K562 (cell line): ENCODE results near the gene C10orf95. TPM values are rescaled to one million over a fixed set of nuclear protein-coding genes. Genes with fewer than 3 reads are reported as not detected.
A peak's percentile ranks its signal among the peaks of the same experiment; 100 is the strongest.

Source experiments
- ATAC-seq: fragments of 200-7000 bp; cut with Tn5 transposase; 3 replicates; pipeline ENCODE4 v1.9.1; 2020; ENCODE audit warnings: moderate library complexity
- BruUV-seq: library from RNA; stranded (reverse); fragments of 400-500 nt; replicated peaks from 2 replicates; lab custom pipeline; 2021; lab: Mats Ljungman, UMichigan
- CTCF ChIA-PET: fragments of 300-600 bp; formaldehyde crosslinking; extraction: SDS; loops from one replicate; lab custom pipeline; 2021; ENCODE audit warnings: low intra/inter-chr PET ratio; lab: Yijun Ruan, JAX
- POLR2A ChIA-PET: fragments of 300-600, 350-650 bp; sonication (Branson Sonifier 250); formaldehyde crosslinking; extraction: SDS; loops from one replicate; lab custom pipeline; 2021; ENCODE audit warnings: antibody characterized with exemption, inconsistent platforms; lab: Yijun Ruan, JAX
- DNase-seq, 4 experiments: peaks; one replicate each; pipeline versions ENCODE4 v3.0.0 to v3.0.0-alpha.2; 2011 to 2018; ENCODE audit warnings: low spot score in 3 of 4, mixed read lengths in 3 of 4; ENCODE audit errors: extremely low read depth in 1 of 4
- FAIRE-seq: peaks from 2 replicates; lab custom pipeline; 2011; peaks lifted over from hg19 to GRCh38; lab: Jason Lieb, UNC
- H2AFZ ChIP-seq: 2 replicates; pipeline ENCODE4 v1.6.0; 2011; ENCODE audit warnings: low read depth, low read length, control low read depth, inconsistent platforms
- H3K27ac ChIP-seq: fragments of 200-600 bp; 3 replicates; pipeline ENCODE4 v1.8.0; 2011; ENCODE audit warnings: low read depth, mild to moderate bottlenecking, control low read depth, inconsistent platforms, low read length, moderate library complexity, mixed read lengths; ENCODE audit errors: extremely low read depth
- H3K27me3 ChIP-seq, 2 experiments: fragments of 300-600 bp in 1 of 2; 2 replicates in 1 of 2; 3 replicates in 1 of 2; pipeline versions ENCODE4 v1.6.0 to v1.8.0; 2011; ENCODE audit warnings: inconsistent platforms in 2 of 2, low read length in 2 of 2, mild to moderate bottlenecking in 1 of 2, mixed read lengths in 1 of 2, moderate library complexity in 1 of 2; ENCODE audit not compliant: control insufficient read depth in 2 of 2, insufficient read depth in 2 of 2
- H3K36me3 ChIP-seq: fragments of 300-600 bp; 3 replicates; pipeline ENCODE4 v1.8.0; 2011; ENCODE audit warnings: mild to moderate bottlenecking, low read length, inconsistent platforms; ENCODE audit not compliant: control insufficient read depth, insufficient read depth
- H3K4me1 ChIP-seq, 2 experiments: fragments of 200-600 bp in 1 of 2; replicated peaks in 1 of 2; 2 replicates in 1 of 2; 3 replicates in 1 of 2; pipeline versions ENCODE4 v1.5.1 to v1.8.0; 2011; ENCODE audit warnings: inconsistent platforms in 2 of 2, low read length in 2 of 2, mild to moderate bottlenecking in 1 of 2, mixed read lengths in 1 of 2, moderate library complexity in 1 of 2; ENCODE audit not compliant: control insufficient read depth in 2 of 2, insufficient read depth in 2 of 2
- H3K4me2 ChIP-seq: 2 replicates; pipeline ENCODE4 v1.6.1; 2011; ENCODE audit warnings: low read length, control low read depth, inconsistent platforms, mixed read lengths; ENCODE audit not compliant: insufficient read depth
- H3K4me3 ChIP-seq: fragments of 200-600 bp; sonication (generic), shearing (Covaris generic); 2 replicates; pipeline ENCODE4 v1.5.1; 2016; ENCODE audit warnings: control low read depth, inconsistent platforms
- H3K79me2 ChIP-seq: fragments of 200-600 bp; 3 replicates; pipeline ENCODE4 v1.8.0; 2011; ENCODE audit warnings: low read length, inconsistent platforms; ENCODE audit not compliant: control insufficient read depth, insufficient read depth
- H3K9ac ChIP-seq, 2 experiments: 2 replicates each; pipeline versions ENCODE4 v1.6.0 to v1.6.1; 2011; ENCODE audit warnings: low read depth in 2 of 2, low read length in 2 of 2, control low read depth in 1 of 2, inconsistent platforms in 1 of 2, mild to moderate bottlenecking in 1 of 2, mixed read lengths in 1 of 2; ENCODE audit not compliant: insufficient read depth in 1 of 2
- H3K9me1 ChIP-seq: one replicate; pipeline ENCODE4 v1.6.0; 2011; ENCODE audit warnings: inconsistent platforms, mild to moderate bottlenecking, low read length, moderate library complexity; ENCODE audit not compliant: control insufficient read depth, insufficient read depth
- H3K9me3 ChIP-seq: replicated peaks from 2 replicates; pipeline ENCODE4 v1.5.1; 2011; ENCODE audit warnings: low read depth, low read length, inconsistent platforms; ENCODE audit not compliant: control insufficient read depth, insufficient read depth
- H4K20me1 ChIP-seq: replicated peaks from 2 replicates; pipeline ENCODE4 v1.6.1; 2011; ENCODE audit warnings: low read length, inconsistent platforms, mixed read lengths; ENCODE audit not compliant: control insufficient read depth, insufficient read depth
- ATF1 ChIP-seq, 2 experiments: fragments of 450-650 bp in 1 of 2; IDR thresholded peaks; 2 replicates each; pipeline ENCODE4 v1.6.1; 2016; ENCODE audit warnings: missing compliant biosample characterization in 1 of 2, missing genetic modification characterization in 1 of 2
- C11orf30 ChIP-seq: fragments of 450-650 bp; IDR thresholded peaks from 2 replicates; pipeline ENCODE4 v1.6.1; 2016; ENCODE audit warnings: low read depth, mild to moderate bottlenecking
- DACH1 ChIP-seq: fragments of 450-650 bp; IDR thresholded peaks from 2 replicates; pipeline ENCODE4 v1.6.1; 2018; ENCODE audit not compliant: partially characterized antibody
- DPF2 ChIP-seq: fragments of 450-650 bp; IDR thresholded peaks from 2 replicates; pipeline ENCODE4 v1.6.1; 2016
- ELF1 ChIP-seq: fragments of 200-800 bp; sonication (Bioruptor generic); IDR thresholded peaks from 2 replicates; pipeline ENCODE4 v1.6.1; 2016; ENCODE audit warnings: missing genetic modification characterization, missing compliant biosample characterization
- EP400 ChIP-seq: fragments of 450-650 bp; IDR thresholded peaks from 2 replicates; pipeline ENCODE4 v1.6.1; 2017; ENCODE audit warnings: antibody characterized with exemption, mild to moderate bottlenecking, moderate library complexity
- GABPA ChIP-seq: fragments of 200-800 bp; sonication (Bioruptor generic); conservative IDR thresholded peaks from 2 replicates; pipeline ENCODE4 v1.6.1; 2016; ENCODE audit warnings: low read depth, missing genetic modification characterization, missing compliant biosample characterization
- HDAC6 ChIP-seq: IDR thresholded peaks from 2 replicates; pipeline ENCODE4 v1.6.1; 2012; ENCODE audit warnings: low read depth, mild to moderate bottlenecking, control low read depth, inconsistent platforms, low read length, moderate library complexity
- MEF2A ChIP-seq: IDR thresholded peaks from 2 replicates; pipeline ENCODE4 v1.6.1; 2011; ENCODE audit warnings: low read depth, mild to moderate bottlenecking, low read length, moderate library complexity; ENCODE audit not compliant: control insufficient read depth
- MTA1 ChIP-seq: fragments of 450-650 bp; IDR thresholded peaks from 2 replicates; pipeline ENCODE4 v1.6.1; 2017; ENCODE audit warnings: borderline replicate concordance
- SPI1 ChIP-seq: IDR thresholded peaks from 2 replicates; pipeline ENCODE4 v1.6.1; 2011; ENCODE audit warnings: low read depth, low read length, control low read depth, borderline replicate concordance
- TEAD4 ChIP-seq, 2 experiments: sonication (generic) in 1 of 2; formaldehyde crosslinking in 1 of 2; IDR thresholded peaks; 2 replicates each; pipeline versions ENCODE4 v1.6.1 to v1.8.0; 2012 to 2022; ENCODE audit warnings: borderline replicate concordance in 1 of 2, inconsistent platforms in 1 of 2, low read length in 1 of 2, mild to moderate bottlenecking in 1 of 2, missing genetic modification reagents in 1 of 2
- ZFP91 ChIP-seq: sonication (generic); formaldehyde crosslinking; IDR thresholded peaks from 2 replicates; pipeline ENCODE4 v1.8.0; 2022; ENCODE audit warnings: mild to moderate bottlenecking, missing genetic modification reagents
- ZFX ChIP-seq: sonication (generic); formaldehyde crosslinking; IDR thresholded peaks from 2 replicates; pipeline ENCODE4 v1.8.0; 2022; ENCODE audit warnings: mild to moderate bottlenecking, missing genetic modification reagents, moderate library complexity
- ZNF232 ChIP-seq: sonication (generic); formaldehyde crosslinking; IDR thresholded peaks from 2 replicates; pipeline ENCODE4 v1.8.0; 2022; ENCODE audit warnings: mild to moderate bottlenecking, missing genetic modification reagents
- ZNF384 ChIP-seq: IDR thresholded peaks from 2 replicates; pipeline ENCODE4 v1.6.1; 2012; ENCODE audit warnings: low read depth, low read length, improper control_type of control experiment
- WGBS: fragments of 100-300 bp; shearing (Covaris generic); methylation state at CpG from one replicate; pipeline ENCODE4 v1.1.6; 2016; ENCODE audit warnings: low coverage, mixed read lengths; ENCODE audit not compliant: insufficient coverage; ENCODE audit errors: missing lambda C conversion rate; 5-methylcytosine and 5-hydroxymethylcytosine counted together
- in situ Hi-C: fragments of 300-500 bp; cut with MboI; formaldehyde crosslinking; loops from 4 replicates; pipeline ENCODE4 v1.15.0; 2018; ENCODE audit warnings: inconsistent platforms, mixed read lengths
- intact Hi-C: fragments of 100-400 bp; cut with micrococcal nuclease; formaldehyde crosslinking; loops from 2 replicates; pipeline ENCODE4 v1.14.2; 2022
- polyA plus RNA-seq, 8 experiments: library from polyadenylated mRNA; depleted of rRNA in 4 of 8; stranded (reverse) in 5 of 8; unstranded in 3 of 8; fragments of >200 nt; fragmentation: Nextera tagmentation in 2 of 8; fragmentation: Illumina TruSeq in 1 of 8; extraction: Ambion mirVana in 2 of 8; extraction: Trizol in 1 of 8; gene quantifications; 2 replicates each; pipeline versions ENCODE4 v1.2.1 to v1.2.3, GENCODE V29; 2011 to 2014; ENCODE audit warnings: inconsistent platforms in 1 of 8, missing spikeins in 1 of 8
- total RNA-seq, 7 experiments: library from RNA; depleted of rRNA in 6 of 7; stranded (reverse); fragments of >200 nt in 6 of 7; fragmentation: Illumina TruSeq in 2 of 7; extraction: Trizol in 2 of 7; gene quantifications; 2 replicates each; pipeline versions ENCODE4 v1.2.1 to v1.2.3, GENCODE V29; 2011 to 2021; ENCODE audit warnings: low replicate concordance in 1 of 7
- TF ChIP-seq, protein P1 (sequence below), 2 experiments: fragments of 450-650 bp; conservative IDR thresholded peaks; 2 replicates each; pipeline ENCODE4 v1.6.1; 2017; ENCODE audit warnings: mild to moderate bottlenecking in 2 of 2, moderate library complexity in 2 of 2
- TF ChIP-seq, protein P2 (sequence below): sonication (generic); formaldehyde crosslinking; IDR thresholded peaks from 2 replicates; pipeline ENCODE4 v1.8.0; 2022; ENCODE audit warnings: missing genetic modification reagents, mild to moderate bottlenecking, moderate library complexity, borderline replicate concordance

Gene C10orf95
- total and polyA plus RNA-seq, 9 of the 15 experiments (the other 6 are each of a cell fraction or from before 2014, with no cell fraction given) = 0.03 to 0.41 (median 0.17) TPM; not detected in 1

DNA sequence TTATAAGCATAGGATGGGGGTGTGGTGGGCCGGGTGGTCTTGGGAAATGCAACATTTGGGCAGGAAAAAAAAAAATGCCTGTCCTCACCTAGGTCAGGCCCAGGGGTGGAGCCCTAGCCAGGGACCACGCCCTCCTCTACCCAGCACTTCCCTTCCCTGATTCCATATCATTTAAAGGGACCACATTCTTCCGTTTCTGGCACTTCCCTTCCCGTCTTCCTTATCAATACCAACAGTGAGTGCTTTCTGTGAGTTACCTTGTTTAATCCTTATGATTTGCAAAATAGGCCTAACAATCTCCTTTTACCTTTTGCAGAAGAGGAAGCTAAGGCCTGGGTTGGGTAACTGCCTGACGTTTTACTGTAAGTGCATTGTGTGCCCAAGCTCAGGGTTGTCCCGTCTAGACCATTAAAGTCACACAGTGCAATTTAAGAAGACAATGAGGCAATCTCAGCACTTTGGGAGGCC, 16.7 kb upstream of the C10orf95 start:
- in situ Hi-C loops = no loop called here
- peak overlapping the region; percentile 29; the same call in 1 of the 2 replicates for H3K4me3 ChIP-seq
- no peaks in the 10 kb centered on the region for H3K27me3 ChIP-seq
- H3K9ac ChIP-seq = peak overlapping the region; percentile 18 to 61; a peak in 2 of 4 replicates
- no peaks in the 10 kb centered on the region for H3K9me3 ChIP-seq
- H3K27ac ChIP-seq = peak overlapping the region; percentile 13
- POLR2A ChIA-PET = interaction anchor here (0.6 to 1.6 kb wide), 4 partner anchors 11 to 1609 kb away, joined by 3 to 6 read pairs (median 4); no protein-coding TSS in a partner anchor
- FAIRE-seq (peak; percentile 78), DNase-seq (peak; percentile 35 to 67 (median 44)), ATAC-seq (peak; percentile 77)
- H3K9me1 ChIP-seq = no peaks in the 10 kb centered on the region
- no peaks in the 10 kb centered on the region for H4K20me1 ChIP-seq
- H3K4me1 ChIP-seq = peaks cover 12 to 21% of the 10 kb centered on the region in 2 experiments
- BruUV-seq = no TSS peak
- CTCF ChIA-PET = no interaction called here
- no peaks in the 10 kb centered on the region for H3K36me3 ChIP-seq
- no peaks in the 10 kb centered on the region for H3K79me2 ChIP-seq
- intact Hi-C loops = no loop called here
- H3K4me2 ChIP-seq = peak overlapping the region; percentile 67
- peak overlapping the region; percentile 85 for H2AFZ ChIP-seq
- WGBS = 0% methylated on average over 4 of the region's 6 CpGs
- TF ChIP-seq, protein P1, sequence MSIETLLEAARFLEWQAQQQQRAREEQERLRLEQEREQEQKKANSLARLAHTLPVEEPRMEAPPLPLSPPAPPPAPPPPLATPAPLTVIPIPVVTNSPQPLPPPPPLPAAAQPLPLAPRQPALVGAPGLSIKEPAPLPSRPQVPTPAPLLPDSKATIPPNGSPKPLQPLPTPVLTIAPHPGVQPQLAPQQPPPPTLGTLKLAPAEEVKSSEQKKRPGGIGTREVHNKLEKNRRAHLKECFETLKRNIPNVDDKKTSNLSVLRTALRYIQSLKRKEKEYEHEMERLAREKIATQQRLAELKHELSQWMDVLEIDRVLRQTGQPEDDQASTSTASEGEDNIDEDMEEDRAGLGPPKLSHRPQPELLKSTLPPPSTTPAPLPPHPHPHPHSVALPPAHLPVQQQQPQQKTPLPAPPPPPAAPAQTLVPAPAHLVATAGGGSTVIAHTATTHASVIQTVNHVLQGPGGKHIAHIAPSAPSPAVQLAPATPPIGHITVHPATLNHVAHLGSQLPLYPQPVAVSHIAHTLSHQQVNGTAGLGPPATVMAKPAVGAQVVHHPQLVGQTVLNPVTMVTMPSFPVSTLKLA (conservative IDR thresholded peaks at IDR 0.05) = peak in 1 of 2 experiments; percentile 42; a peak in 2 of 4 replicates
- TF ChIP-seq GABPA = peak; percentile 52
- 0 out of 2 replicates have a peak, but pooled peaks have one; percentile 36 for TF ChIP-seq ELF1
- no peak for TF ChIP-seq ATF1 (CRISPR knock-in tag; IDR thresholded peaks at IDR 0.05)
- TF ChIP-seq ATF1 (tag; IDR thresholded peaks at IDR 0.05) = no peak
- TF ChIP-seq HDAC6 = no peak
- TF ChIP-seq ZNF232 = no peak
- TF ChIP-seq TEAD4 (IDR thresholded peaks at IDR 0.05; ENCODE audit: low read length) = 0 out of 2 replicates have a peak, but pooled peaks have one; percentile 12
- TF ChIP-seq TEAD4 (CRISPR knock-in tag; IDR thresholded peaks at IDR 0.05; ENCODE audit: borderline replicate concordance) = no peak
- no peak for TF ChIP-seq MEF2A
- no peak for TF ChIP-seq DACH1
- peak; percentile 88 for TF ChIP-seq SPI1
- TF ChIP-seq EP400 = 0 out of 2 replicates have a peak, but pooled peaks have one; percentile 16
- TF ChIP-seq MTA1 = peak; percentile 25; the same call in 1 of the 2 replicates
- peak; percentile 6; the same call in 1 of the 2 replicates for TF ChIP-seq C11orf30
- TF ChIP-seq ZNF384 = 0 out of 2 replicates have a peak, but pooled peaks have one; percentile 16
- TF ChIP-seq, protein P2, sequence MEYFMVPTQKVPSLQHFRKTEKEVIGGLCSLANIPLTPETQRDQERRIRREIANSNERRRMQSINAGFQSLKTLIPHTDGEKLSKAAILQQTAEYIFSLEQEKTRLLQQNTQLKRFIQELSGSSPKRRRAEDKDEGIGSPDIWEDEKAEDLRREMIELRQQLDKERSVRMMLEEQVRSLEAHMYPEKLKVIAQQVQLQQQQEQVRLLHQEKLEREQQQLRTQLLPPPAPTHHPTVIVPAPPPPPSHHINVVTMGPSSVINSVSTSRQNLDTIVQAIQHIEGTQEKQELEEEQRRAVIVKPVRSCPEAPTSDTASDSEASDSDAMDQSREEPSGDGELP = no peak
- TF ChIP-seq ZFP91 = peak; percentile 91
- peak; percentile 1; the same call in 1 of the 2 replicates for TF ChIP-seq ZFX (CRISPR knock-in tag)
- TF ChIP-seq DPF2 = peak; percentile 53; the same call in 1 of the 2 replicates
